Stimulated activated CD8-positive, alpha-beta memory T cell treated with anti-CD3 and anti-CD28 coated beads, Interleukin-7, amount 100 ng/mL, for 48 hours (primary cell): ENCODE results near the gene PGM2L1.
"Not testable (repeated sequence)": the region's sequence is repeated elsewhere in the genome, so short reads cannot be mapped to it uniquely, and the experiment has no call there.

Source experiments
- DNase-seq, 2 donors: peaks; one replicate each; pipeline ENCODE4 v3.0.0-alpha.2; 2020; ENCODE audit warnings: low read depth in 1 of 2; ENCODE audit errors: extremely low read depth in 1 of 2

The PGM2L1 gene

DNA sequence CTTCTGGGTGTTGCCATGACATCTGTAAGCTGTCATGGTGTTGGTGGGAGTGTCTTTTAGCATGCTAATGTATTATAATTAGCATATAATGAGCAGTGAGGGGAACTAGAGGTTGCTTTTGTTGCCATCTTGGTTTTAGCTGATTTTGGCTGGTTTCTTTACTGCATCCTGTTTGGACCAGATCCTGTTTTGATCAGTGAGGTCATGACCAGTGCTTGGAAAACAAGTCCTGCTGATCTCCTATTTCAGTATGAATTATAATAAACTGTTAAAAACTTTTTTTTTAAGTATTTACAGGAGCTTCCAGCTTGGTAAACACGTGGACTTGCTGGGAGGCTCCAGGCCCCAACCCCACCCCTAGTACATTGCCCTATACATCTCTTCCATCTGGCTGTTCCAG lies 56.3 kb downstream of the PGM2L1 start:
- DNase-seq, result no peak

- DNase-seq, result no peak
These were observed 58.6 kb downstream of the PGM2L1 start for GRCh38 chr11:74339619-74340018.

DNA sequence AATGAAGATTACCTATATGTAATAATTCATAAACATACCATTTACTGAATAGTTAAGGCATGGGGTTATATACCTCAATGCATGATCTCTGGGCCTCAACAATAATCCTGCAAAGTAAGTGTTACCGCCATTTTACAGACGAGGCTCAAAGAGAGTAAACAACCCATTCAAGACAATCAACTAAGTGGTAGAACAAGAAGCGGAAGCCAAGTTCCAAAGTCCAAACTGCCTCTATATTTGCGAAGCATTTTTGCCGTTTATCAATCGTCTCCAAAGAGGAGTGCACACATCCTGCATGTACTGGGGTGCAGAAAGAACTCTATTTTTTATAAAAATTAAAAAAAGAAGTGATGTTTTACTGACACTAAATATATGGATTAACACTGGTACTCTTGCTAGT lies 59.3 kb downstream of the PGM2L1 start:
- DNase-seq, result no peak

GRCh38 chr11:74333193-74333592 lies 65.0 kb downstream of the PGM2L1 start:
- DNase-seq, result no peak

DNA sequence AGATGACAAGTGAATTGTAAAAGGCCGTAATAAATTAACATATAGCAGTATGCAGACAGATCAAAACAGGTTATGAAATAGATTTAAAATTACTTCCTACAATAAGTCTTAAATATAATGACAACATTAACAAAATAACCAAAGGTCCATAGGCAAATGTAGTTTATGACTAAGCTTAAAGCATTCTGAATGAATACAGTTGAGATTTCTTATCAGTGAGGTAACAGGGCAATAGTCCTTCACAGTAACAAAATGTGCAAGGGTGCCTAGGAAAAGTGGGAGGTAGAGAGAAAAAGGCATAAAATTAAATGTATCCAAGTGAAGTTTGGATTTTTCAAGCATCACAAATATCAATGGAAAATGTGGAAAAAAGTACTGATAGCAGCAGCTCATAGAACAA lies 65.9 kb downstream of the PGM2L1 start:
- DNase-seq, result no peak

DNA sequence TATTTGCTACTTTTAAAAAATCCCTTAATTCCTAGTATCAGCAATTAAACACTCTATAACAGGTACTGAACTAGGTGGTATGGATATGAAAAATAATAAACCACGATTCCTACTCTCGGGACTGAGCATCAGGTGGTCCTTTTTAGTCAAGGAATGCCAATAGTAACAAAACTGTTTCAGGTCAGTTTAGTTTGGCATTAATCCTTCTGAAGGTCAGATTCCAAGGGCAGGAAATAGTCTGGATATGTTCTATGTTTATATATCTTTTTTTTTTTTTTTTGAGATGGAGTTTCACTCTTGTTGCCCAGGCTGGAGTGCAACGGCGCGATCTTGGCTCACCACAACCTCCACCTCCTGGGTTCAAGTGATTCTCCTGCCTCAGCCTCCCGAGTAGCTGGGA lies 67.2 kb downstream of the PGM2L1 start:
- DNase-seq, result not testable (repeated sequence)

- DNase-seq, result no peak
These were observed 68.0 kb downstream of the PGM2L1 start for GRCh38 chr11:74330075-74330858.

GRCh38 chr11:74327076-74327475 lies 71.2 kb downstream of the PGM2L1 start:
- DNase-seq, result no peak

DNA sequence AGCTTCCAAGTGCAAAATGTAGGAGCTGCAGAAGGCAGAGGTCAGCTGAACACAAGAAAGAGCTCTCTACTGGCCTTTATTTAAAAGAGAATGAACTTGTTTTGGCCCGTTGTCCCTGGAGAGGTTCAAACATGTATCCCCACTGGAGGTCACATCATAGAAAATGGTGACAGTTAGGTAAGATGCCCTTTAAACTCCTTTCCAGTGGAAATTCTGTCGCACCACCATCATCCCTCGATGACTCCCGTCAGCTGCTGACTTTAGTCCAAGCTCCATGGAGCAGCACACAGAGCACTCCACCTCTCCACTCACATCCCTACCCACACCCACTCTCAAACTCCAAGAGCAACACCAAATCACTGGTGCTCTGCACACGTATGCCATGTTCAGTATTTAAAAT lies 71.6 kb downstream of the PGM2L1 start:
- no peak for DNase-seq

DNA sequence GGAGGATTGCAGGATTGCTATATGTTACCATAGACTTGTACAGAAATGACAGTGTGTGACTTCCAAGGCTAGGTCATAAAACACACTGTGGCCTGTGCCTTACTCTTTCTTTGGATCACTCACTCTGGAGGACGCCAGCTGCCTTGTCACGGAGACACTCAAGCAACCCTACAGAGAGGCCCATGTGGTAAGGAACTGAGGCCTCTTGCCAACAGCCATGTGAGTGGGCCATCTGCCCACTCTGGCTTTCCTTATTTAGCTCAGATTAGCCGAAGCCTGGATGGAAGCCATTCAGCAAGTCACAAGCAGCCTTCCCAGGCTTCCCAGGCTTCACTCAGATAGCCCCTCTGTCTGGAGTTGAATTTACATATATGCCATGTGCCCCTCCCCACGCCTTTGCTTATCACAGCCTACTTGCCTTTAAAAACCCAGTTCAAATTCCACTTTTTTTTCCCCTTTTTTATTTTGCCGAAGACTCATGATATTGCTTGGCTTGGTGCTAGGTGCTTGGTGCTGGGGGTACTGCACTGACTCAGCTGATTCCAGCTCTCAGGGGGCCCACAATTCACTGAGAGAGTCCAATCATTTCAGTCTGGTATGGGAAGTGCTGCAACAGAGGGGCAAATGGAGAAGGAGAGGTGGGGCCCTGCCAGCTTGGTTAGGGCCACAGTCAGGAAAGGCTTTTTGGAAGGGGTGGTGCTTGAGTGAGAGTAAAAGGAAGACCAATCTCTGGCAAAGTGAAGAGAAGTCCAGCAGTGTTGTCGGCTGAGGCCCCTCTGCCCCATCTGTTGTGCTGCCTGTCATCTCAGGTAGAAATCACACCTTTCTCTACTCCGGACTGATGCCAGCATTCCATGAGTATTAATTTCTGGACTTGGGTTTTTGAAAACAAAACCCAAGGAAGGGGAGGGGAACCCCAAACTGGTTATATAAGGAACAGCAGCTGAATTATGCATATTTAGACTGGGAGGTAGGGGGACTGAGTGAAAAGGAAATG lies 72.3 kb downstream of the PGM2L1 start:
- DNase-seq, result no peak

- no peak for DNase-seq
These were observed 75.6 kb downstream of the PGM2L1 start for GRCh38 chr11:74322667-74323066.

DNA sequence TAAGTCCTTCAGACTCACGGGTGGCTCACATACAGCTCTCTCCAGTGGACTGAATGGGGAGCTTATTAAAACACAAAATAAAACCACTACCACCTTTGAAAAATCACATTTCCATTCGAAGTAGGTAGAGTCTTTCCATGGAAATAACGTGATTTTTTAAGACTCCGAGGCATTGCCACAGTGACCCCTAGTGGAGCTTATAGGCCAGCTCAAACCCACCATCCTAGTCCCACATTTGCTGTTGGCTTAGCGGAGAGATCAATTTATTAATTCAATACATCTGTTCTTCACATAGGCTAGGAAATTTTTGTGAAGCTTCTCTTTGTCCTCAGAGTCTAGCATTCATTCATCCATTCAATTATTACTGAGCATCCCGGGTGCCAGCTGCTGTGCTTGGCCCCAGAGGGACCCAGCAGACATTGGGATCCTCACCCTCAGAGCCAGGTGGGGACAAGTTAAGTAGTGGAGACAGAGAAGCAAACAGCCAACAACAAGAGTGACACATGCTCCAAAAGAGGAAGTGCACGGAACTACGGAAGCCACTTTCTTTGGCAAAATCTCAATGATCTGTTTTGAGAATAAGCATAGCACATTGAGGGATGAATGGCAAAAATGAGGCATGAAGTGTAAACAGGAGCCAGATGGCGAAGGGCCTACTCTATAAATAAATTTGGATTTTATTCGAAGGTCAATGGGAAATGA lies 76.6 kb downstream of the PGM2L1 start:
- no peak for DNase-seq

- no peak for DNase-seq
These were observed 77.7 kb downstream of the PGM2L1 start for GRCh38 chr11:74320538-74320937.

DNA sequence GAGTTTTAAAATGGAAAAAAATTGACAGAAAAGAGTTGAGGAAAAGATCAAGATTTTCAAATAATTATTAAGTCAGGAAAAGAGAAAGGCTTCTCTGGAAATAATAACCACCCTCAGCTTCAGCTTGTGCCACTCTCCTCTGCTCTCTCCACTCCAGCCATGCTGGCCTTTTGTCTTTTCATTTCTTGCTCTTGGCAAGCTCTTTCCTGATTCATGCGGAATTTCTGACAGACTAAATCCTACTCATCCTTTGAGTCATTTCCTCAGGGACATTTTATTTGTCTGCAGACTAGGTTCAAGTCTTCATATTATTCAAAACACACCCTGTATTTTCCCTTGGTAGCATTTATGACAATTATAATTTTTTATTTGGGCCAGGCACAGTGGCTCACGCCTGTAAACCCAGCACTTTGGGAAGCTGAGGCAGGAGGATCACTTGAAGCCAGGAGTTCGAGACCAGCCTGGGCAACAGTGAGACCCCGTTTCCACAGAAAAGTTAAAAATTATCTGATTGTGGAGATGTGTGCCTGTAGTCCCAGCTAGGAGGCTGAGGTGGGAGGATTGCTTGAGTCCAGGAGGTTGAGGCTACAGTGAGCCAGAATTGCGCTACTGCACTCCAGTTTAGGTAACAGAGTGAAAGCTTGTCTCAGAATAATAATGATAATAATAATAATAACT lies 79.0 kb downstream of the PGM2L1 start:
- no peak for DNase-seq

GRCh38 chr11:74318241-74318932 lies 79.8 kb downstream of the PGM2L1 start:
- DNase-seq, result no peak

DNA sequence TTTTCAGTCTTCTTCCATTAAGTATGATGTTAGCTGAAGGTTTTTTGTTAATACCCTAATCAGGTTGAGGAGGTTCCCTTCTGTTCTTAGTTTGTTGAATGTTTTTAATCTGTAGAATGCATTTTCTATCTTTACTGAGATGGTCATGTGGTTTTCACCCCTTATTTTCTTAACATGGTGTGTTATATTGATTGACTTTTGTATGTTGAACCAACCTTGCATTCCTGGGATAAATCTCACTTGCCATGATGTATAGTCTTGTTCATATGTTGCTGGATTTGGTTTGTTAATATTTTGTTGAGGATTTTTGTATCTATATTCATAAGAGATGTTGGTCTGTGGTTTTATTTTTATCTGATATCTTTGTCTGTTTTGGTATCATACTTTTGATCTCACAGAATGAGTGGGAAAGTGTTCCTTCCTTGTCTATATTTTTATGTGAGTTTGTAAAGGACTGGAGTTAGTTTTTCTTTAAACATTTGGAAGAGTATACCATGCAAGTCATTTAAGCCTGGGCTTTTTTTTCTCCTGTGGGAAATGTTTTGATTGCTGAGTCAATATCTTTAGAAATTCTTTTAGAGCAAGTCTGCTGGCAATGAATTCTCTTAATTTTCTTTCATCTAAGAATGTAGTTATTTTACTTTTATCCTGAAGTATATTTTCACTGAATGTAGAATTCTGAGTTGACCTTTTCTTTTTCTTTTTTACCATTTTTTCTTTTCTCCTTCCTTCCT lies 81.3 kb downstream of the PGM2L1 start:
- no peak for DNase-seq

GRCh38 chr11:74312326-74312725 lies 85.9 kb downstream of the PGM2L1 start:
- no peak for DNase-seq

DNA sequence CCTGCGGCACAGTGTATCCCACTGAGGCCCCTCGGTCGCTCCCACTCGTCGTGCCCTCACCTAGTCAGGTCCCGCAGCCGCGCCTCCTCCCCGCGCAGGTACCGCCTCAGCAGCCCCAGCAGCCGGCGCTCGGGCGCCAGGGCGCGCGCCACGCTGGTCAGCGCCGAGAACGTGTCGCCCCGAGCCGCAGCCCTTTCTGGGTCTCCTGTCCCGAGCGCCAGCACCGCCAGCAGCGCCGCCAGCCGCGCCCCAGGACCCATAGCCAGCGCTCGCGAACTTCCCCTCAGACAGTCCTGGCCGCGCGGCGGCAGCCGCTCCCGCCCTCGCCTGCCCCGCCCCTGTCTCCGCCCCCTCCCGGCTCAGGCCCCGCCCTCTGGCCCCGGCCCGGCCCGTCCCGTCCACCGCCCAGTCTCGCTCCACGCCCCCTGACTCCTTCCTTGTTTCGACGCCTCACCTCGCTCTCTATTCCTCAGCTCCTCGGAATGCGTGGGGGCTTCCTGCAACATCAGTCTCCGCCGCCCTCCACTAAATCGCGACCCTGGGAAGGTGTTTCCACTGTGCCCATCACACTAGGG lies 86.8 kb downstream of the PGM2L1 start, which contains the start of gene P4HA3:
P4HA3 (minus strand) TSS at position 289 of the 575 bp plus-strand sequence; CDS start at position 260, 29 bp downstream.
- DNase-seq, result peak; percentile 34 to 37

DNA sequence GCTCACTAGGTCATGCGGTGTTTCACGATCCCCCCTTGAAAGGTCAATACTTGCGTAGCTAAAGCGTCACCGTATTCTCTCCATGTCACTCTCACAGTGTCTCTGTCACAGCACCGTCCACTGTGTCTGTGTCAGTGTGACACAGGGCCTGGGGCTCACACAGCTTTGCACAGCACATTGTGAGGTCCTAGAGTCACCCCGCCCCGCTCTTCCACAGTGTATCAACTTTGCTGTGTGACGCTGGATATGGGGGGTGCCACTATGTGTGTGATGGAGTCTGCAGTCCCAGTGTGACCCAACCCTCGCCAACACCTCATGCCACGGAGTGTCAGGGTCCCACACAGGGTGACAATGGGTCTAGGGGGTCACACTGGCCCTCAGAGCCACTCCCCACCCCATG lies 87.4 kb downstream of the PGM2L1 start:
- DNase-seq, result no peak
